Activated naive CD8-positive, alpha-beta T cell treated with anti-CD3 and anti-CD28 coated beads, Interleukin-2, amount 50 U/mL, for 16 hours (primary cell): ENCODE results near the gene POLR1C.
"Not testable (repeated sequence)": the region's sequence is repeated elsewhere in the genome, so short reads cannot be mapped to it uniquely, and the experiment has no call there.

Experiments
- DNase-seq: peaks from one replicate; pipeline ENCODE4 v3.0.0-alpha.2; 2020; ENCODE audit warnings: low read depth, low spot score

Gene POLR1C

GRCh38 chr6:43492673-43493072 is 24.2 kb upstream of the POLR1C start:
- DNase-seq: no peak

DNA sequence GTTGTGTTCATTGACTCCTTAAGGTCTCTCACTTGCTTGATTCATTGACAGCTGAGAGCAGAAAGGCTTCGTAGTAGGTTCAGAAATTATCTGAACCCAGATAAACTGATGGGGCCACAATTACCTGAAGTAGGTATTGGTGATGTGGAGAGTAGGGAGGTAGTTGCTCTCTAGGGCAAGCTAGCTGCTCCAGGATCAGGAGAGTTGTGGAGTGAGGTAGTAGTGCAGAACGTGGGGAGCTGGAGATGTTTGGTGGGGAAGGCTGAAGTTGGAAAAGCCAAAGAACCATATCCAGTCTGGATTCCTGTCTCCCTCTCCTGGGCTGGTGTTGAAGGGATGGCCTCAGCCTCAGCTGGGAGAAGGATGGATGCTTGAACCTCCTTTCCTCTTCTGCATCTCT is 23.7 kb upstream of the POLR1C start:
- no peak for DNase-seq

- DNase-seq: no peak
Measured at GRCh38 chr6:43493833-43494232, 23.1 kb upstream of the POLR1C start.

GRCh38 chr6:43494321-43494720 is 22.6 kb upstream of the POLR1C start:
- DNase-seq: no peak

DNA sequence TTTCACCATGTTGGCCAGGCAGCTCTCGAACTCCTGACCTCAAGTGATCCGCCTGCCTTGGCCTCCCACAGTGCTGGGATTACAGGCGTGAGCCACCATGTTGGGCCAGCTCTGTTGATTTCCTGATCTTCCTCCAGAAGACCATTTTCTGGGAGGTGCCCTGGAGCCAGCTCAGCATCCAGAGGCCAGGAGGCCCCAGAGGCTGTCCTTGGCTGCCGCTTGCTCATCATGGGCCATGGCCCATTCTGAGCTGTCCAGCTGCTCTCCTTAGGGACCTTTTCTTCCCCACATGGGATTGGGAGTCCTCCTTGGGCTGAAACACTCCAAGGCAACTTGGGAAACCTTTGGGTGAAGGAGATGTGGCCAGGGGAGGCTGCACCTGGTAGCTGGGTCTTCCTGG is 22.1 kb upstream of the POLR1C start:
- DNase-seq: no peak

- no peak for DNase-seq
Measured at GRCh38 chr6:43495409-43495941, 21.4 kb upstream of the POLR1C start.

DNA sequence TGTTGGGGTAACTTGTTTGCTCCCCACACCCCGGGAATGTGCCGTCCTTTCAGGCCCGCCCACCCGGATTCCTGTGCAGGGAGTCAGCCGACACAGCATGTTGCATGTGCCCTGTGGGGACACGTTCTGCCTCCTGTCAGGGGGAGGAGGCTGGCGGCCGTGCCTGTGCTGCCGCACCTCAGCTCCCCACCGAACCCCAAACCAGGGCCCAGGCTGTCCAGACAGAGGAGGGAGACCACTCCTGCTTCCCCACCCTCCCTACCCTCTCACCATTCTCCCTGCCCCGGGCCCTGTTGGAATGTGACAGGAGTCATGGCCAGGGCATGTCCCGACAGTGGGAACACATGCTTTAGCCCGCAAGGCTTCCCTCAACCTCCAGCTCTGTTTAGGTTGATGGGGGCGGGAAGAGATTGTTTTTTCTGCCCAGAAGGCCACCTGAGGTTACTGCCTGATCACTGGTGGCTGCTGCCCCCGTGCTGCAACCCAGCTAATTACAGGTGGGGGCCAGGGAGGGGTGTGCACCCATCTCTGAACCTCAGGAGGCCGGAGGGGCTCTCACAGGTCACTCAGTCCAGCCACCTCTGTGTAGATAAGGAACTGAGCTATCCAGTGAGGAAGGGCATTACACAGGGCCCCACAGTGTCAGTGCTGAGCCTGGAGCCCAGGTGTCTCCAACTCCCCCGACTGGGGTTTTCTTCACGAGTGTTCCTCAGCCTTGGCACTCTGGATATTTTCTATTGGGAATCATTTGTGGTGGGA is 20.3 kb upstream of the POLR1C start:
- no peak for DNase-seq

DNA sequence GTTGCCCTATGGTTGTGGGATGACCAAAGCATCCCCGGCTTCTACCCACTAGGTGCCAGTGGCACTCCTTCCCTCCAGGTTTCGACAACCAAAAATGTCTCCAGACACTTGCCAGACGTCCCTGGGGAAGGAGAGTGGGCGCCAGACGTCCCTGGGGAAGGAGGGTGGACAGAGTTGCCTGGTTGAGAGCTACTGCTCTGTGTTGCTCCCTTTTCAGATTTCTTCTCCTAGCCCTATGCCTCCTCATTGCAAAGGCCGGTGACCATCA is 19.8 kb upstream of the POLR1C start:
- DNase-seq: no peak

DNA sequence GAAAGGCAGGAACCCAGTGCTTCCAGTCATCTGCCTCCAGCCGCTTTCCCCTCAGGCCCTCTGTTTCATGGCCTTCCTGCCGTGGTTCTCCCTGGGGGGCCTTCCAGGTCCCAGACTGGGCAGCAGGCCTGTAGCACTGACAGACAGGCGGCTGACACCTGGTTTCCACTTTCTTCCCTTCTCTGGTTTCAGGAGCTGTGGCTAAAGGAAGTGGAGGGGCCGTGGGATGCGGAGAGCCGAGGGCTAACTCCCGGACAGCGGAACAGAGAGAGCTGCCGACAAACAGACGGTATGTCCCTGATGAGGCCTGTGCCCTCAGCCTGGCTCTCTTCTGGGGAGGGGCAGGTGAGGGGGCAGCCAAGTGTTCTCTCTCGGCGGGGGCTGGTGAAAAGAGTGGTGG is 19.2 kb upstream of the POLR1C start:
- DNase-seq: no peak

- not testable (repeated sequence) for DNase-seq
Measured at GRCh38 chr6:43498291-43498690, 18.6 kb upstream of the POLR1C start.

GRCh38 chr6:43499028-43499815 is 17.7 kb upstream of the POLR1C start:
- no peak for DNase-seq

DNA sequence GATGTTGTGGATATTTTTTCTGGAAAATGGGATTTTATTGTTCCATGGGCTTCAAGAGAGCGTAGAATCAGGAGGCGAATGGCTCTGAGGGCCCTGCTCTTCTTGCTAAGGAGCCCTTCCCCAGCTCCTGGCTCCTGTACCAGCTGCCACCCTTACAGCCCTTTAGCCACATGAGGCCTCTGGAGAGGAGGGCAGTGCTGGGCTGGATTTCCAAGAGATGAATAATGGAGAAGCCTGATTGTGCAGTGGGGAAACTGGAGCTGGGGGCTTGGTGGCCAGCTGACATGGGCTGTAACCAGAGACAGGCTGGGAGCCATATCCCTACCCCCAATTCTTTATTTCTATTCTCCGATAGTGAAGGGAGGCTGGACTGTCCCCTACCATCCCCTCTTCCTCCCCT is 16.0 kb upstream of the POLR1C start:
- no peak for DNase-seq

DNA sequence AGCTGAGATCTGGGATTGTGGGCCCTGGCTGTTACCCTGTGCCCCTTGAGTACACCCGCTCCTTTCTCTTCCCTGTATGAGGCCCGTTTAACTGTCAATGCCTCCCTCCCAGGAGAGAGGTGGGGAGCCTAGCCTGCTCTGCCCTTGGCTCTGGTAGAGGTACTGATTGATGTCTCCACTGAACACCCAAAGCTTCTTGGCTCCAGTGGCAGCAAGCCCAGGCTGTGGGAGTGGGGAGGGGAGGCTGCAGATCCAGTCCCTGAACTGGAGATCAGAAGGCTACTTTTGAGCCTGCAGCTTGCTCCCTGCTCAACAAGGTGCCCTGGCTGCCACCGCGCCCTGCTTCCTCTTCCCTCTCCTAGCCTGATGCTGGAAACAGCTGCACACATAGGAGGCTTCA is 14.2 kb upstream of the POLR1C start:
- DNase-seq: no peak

GRCh38 chr6:43503443-43503842 is 13.4 kb upstream of the POLR1C start:
- no peak for DNase-seq

GRCh38 chr6:43504756-43505593 is 11.9 kb upstream of the POLR1C start:
- DNase-seq: no peak

DNA sequence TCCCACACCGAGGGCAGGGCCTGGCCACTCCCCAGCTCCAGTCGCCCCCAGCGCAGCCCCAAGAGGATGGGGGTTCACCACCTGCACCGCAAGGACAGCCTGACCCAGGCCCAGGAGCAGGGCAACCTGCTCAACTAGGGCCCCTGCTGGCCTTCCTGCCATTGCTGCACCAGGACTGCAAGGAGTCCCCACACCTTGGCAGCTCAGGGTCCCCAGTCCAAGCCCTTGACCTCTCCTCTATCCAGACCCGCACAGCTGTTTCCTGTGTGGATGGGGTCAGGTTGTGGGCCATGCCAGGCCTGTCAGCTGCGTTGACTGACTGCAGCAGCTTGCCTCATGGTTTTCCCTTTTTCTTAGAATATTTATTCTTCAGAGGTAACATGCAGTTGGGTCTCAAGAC is 11.2 kb upstream of the POLR1C start:
- DNase-seq: no peak

GRCh38 chr6:43506171-43506570 is 10.7 kb upstream of the POLR1C start:
- no peak for DNase-seq

DNA sequence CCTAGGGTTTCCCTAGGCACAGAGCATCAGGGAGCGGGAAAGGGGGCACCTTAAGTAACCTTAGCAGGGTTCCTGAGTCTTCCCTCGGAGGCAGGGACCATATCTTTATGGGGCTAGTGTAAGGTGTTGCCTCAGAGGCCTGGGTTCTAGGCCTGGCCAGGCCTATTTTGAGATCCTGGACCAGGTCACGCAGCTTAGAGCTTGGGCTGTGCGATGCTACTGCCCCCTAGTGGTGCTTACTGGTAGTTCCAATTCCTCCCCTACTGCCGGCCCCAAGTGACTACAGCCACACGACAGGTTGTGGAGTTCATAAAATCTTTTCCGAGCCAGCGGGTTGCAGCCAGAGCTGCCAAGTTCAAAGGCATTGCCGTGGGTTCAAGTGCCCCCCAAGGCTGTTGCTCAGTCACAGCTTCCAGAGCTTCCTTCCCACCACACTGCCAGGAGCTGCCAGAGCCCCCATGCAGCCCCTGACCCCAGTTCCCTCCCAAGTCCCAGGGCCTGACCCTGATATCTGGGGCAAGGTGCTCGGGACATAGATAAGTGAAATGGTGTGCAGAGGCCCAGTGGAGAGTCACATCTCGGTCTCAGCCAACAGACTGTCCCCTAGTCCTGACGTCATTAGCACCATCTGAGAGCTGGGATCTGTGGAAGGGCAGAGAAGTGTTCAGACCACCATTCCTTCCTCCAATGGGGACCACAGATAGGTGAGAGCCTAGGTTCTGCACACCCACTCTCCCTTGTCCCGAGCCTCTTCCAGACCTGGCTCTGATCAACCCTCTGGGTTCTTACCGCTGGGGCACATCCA is 10.0 kb upstream of the POLR1C start:
- DNase-seq: peak; percentile 60

- no peak for DNase-seq
Measured at GRCh38 chr6:43508481-43509141, 8.3 kb upstream of the POLR1C start.

DNA sequence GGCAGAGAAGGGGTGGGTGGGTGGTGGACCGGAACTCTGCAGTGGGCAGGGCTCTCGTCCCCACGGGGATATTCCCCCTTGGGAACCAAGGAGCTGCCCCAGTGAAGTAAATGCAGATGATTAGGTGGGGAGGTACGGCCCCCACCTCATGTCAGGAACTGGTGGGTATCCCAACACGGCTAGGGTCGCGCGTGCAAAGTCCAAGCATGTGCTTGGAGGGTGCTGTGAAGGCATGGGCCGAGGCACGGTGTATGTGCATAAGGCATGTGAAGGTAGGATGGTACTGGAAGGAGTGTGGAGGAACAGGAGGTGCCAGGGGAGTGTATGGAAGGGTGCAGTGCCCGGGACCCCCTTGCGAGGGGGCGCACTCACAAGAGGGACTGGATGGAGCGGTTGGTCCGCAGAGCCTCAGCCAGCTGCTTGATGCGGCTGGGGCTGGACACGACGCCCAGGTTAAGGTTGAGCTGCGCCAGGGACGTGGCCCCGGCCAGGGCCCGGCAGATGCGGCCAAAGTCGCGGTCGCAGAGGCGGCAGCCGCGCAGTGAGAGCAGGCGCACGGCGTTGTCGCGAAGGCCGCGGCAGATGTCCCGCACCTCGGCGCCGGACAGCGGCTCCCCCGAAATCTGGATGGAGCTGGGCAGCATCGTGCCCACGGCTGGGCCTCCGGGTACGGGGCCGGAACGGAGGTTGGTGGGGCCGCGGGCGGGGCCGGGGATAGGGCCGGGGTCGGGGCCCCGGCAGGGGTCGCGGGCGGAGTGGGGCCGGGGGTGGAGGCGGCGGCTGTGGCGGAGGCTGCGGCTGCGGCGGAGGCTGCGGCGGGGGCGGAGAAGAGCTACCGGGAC is 7.5 kb upstream of the POLR1C start:
- DNase-seq: no peak
